ENCODE results near the gene DEDD. TPM values are rescaled to one million over a fixed set of nuclear protein-coding genes. Genes with fewer than 3 reads are reported as not detected.

Gene DEDD
- total RNA-seq (2021; ENCODE audit: unreplicated experiment): 32.8 TPM
- polyA plus RNA-seq (2012): 44.4 and 50.9 TPM in 2 replicates
- percentile 86 among the genes with signal in this experiment for Bru-seq, nascent RNA
- BruChase-seq, experiment 1, labeled RNA remaining after a 6-hour chase: percentile 87 among the genes with signal in this experiment
- BruChase-seq, experiment 2, labeled RNA remaining after a 2-hour chase: percentile 90 among the genes with signal in this experiment
- long read RNA-seq, transcript DEDD-202 (6 exons, 2,345 nt): major isoform, 43 of 61 reads
- long read RNA-seq, partial matches to known transcripts: 6 of 61 reads
- long read RNA-seq, other reads (novel, unspliced or antisense): 7 of 61 reads

GRCh38 chr1:161132410-161133219, at the start of gene DEDD:
Gene DEDD, minus strand, starts transcription at chr1:161132667. Its CDS starts 8,205 bp downstream, at chr1:161124462.
- H3K36me3 ChIP-seq (ENCODE audit: control insufficient read depth in 1 of 2, insufficient read depth in 2 of 2, low read length in 2 of 2): peaks cover 16% of the 10 kb centered on the region in 2 experiments; a peak in 3 of 4 replicates
- peak; percentile 98 for DNase-seq (ENCODE audit: low read depth, low spot score)
- BruUV-seq (replicated peaks): no TSS peak
- ChIA-PET RAD21 (ENCODE audit: low non-redundant PET in 1 of 2, low total read pairs in 2 of 2, uncharacterized antibody in 2 of 2, unreplicated experiment in 2 of 2) (interaction anchor here in 1 of 2 experiments (1.2 kb wide), 1 partner anchor 15 kb away, joined by 3 read pairs; the partner anchor contains the start of genes NIT1 and PFDN2), CTCF (interaction anchor here (1.0 to 1.4 kb wide), 4 partner anchors 15 to 93 kb away, joined by 3 to 7 read pairs (median 4); partner anchors contain the start of genes NIT1, PFDN2, PPOX and TOMM40L), POLR2A (interaction anchor here (0.9 to 2.6 kb wide), 14 partner anchors 11 to 135 kb away, joined by 3 to 16 read pairs (median 4); partner anchors contain the start of genes F11R, NIT1, PFDN2 and PPOX)
- no peaks in the 10 kb centered on the region for H3K9me2 ChIP-seq (ENCODE audit: insufficient read depth)
- H3K4me1 ChIP-seq (ENCODE audit: control insufficient read depth in 1 of 2, insufficient read depth in 2 of 2, low read length in 2 of 2): peaks cover 10 to 20% of the 10 kb centered on the region in 2 experiments; a peak in 3 of 4 replicates
- H3K27ac ChIP-seq (ENCODE audit: low read depth, low read length): peak within 1 kb of the TSS; percentile 91
- no peaks in the 10 kb centered on the region for H3K27me3 ChIP-seq (ENCODE audit: insufficient read depth, low read length)
- H4K20me1 ChIP-seq (ENCODE audit: insufficient read depth): no peaks in the 10 kb centered on the region
- peak within 1 kb of the TSS; percentile 81 to 85 for H3K4me3 ChIP-seq (replicated peaks in 1 of 2; ENCODE audit: low read depth in 1 of 2, low read length in 2 of 2)
- H3K79me2 ChIP-seq (ENCODE audit: insufficient read depth, low read length): peaks cover 56% of the 10 kb centered on the region
- H2AFZ ChIP-seq (ENCODE audit: low read depth, low read length, poor library complexity, severe bottlenecking): no peak within 1 kb of the TSS
- ATAC-seq: peak; percentile 86
- H3K9me3 ChIP-seq (ENCODE audit: control insufficient read depth in 1 of 2, insufficient read depth in 1 of 2, low read depth in 1 of 2, low read length in 2 of 2): no peaks in the 10 kb centered on the region
- TF ChIP-seq ZBTB33 (IDR thresholded peaks at IDR 0.05; ENCODE audit: extremely low read depth, insufficient replicate concordance, low read length) (peak; percentile 36), POLR2A (IDR thresholded peaks at IDR 0.05; ENCODE audit: borderline replicate concordance, extremely low read depth, insufficient read depth, insufficient read length) (peak; percentile 31), JUND (IDR thresholded peaks at IDR 0.05) (peak; percentile 45; the same call in 1 of the 2 replicates), ZFX (IDR thresholded peaks at IDR 0.05) (peak; percentile 60; the same call in 1 of the 2 replicates), CEBPB (IDR thresholded peaks at IDR 0.05; ENCODE audit: low read depth) (no peak), POLR2AphosphoS5 (IDR thresholded peaks at IDR 0.05; ENCODE audit: low read depth, low read length) (peak; percentile 44), EGR1 (IDR thresholded peaks at IDR 0.05; ENCODE audit: low read depth) (peak; percentile 94), ELF1 (IDR thresholded peaks at IDR 0.05; ENCODE audit: borderline replicate concordance, low read depth) (peak; percentile 49; the same call in 1 of the 2 replicates), REST (IDR thresholded peaks at IDR 0.05; ENCODE audit: low read depth) (no peak), CBX3 (IDR thresholded peaks at IDR 0.05; ENCODE audit: low read depth) (peak; percentile 58; the same call in 1 of the 2 replicates), YY1 (IDR thresholded peaks at IDR 0.05; ENCODE audit: extremely low read depth, insufficient replicate concordance, low read depth, low read length) (peak; percentile 97), MAX (IDR thresholded peaks at IDR 0.05) (peak; percentile 39), SIN3A (IDR thresholded peaks at IDR 0.05; ENCODE audit: low read depth) (no peak; the same call in 1 of the 2 replicates), FOSL1 (IDR thresholded peaks at IDR 0.05; ENCODE audit: low read depth) (peak; percentile 60; the same call in 1 of the 2 replicates), SP1 (IDR thresholded peaks at IDR 0.05; ENCODE audit: low read depth) (peak; percentile 30), ATF3 (IDR thresholded peaks at IDR 0.05) (no peak)
- H3K9ac ChIP-seq (ENCODE audit: low read length): peak within 1 kb of the TSS; percentile 81
- H3K4me2 ChIP-seq (ENCODE audit: low read length): peak within 1 kb of the TSS; percentile 89
- intact Hi-C loops (cut with micrococcal nuclease): loop anchor here (2.0 kb wide), 1 partner anchor 14 kb away; the partner anchor contains the start of genes NIT1 and PFDN2

Data from HCT116 (cell line).